Measurements from ENCODE around the gene PHOX2A.

- no peak for TF ChIP-seq SNAI2 (CRISPR knock-in tag; IDR thresholded peaks at IDR 0.05)
- TF ChIP-seq, protein P1, sequence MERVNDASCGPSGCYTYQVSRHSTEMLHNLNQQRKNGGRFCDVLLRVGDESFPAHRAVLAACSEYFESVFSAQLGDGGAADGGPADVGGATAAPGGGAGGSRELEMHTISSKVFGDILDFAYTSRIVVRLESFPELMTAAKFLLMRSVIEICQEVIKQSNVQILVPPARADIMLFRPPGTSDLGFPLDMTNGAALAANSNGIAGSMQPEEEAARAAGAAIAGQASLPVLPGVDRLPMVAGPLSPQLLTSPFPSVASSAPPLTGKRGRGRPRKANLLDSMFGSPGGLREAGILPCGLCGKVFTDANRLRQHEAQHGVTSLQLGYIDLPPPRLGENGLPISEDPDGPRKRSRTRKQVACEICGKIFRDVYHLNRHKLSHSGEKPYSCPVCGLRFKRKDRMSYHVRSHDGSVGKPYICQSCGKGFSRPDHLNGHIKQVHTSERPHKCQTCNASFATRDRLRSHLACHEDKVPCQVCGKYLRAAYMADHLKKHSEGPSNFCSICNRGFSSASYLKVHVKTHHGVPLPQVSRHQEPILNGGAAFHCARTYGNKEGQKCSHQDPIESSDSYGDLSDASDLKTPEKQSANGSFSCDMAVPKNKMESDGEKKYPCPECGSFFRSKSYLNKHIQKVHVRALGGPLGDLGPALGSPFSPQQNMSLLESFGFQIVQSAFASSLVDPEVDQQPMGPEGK (CRISPR knock-in tag; IDR thresholded peaks at IDR 0.05; ENCODE audit: borderline replicate concordance), result no peak
- TF ChIP-seq, protein P2, sequence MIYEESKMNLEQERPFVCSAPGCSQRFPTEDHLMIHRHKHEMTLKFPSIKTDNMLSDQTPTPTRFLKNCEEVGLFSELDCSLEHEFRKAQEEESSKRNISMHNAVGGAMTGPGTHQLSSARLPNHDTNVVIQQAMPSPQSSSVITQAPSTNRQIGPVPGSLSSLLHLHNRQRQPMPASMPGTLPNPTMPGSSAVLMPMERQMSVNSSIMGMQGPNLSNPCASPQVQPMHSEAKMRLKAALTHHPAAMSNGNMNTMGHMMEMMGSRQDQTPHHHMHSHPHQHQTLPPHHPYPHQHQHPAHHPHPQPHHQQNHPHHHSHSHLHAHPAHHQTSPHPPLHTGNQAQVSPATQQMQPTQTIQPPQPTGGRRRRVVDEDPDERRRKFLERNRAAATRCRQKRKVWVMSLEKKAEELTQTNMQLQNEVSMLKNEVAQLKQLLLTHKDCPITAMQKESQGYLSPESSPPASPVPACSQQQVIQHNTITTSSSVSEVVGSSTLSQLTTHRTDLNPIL (CRISPR knock-in tag; IDR thresholded peaks at IDR 0.05; ENCODE audit: low read depth), result no peak
Measured at GRCh38 chr11:72283947-72284346, 40.0 kb upstream of the PHOX2A start.

Data from SK-N-SH treated with all-trans-retinoic acid at 6 μM for 48 hours (cell line).